Stimulated activated CD8-positive, alpha-beta memory T cell treated with anti-CD3 and anti-CD28 coated beads, Interleukin-15, amount 100 ng/mL, for 24 hours (primary cell): Measurements from ENCODE around the gene NDUFAF2.
"Not testable (repeated sequence)": the region's sequence is repeated elsewhere in the genome, so short reads cannot be mapped to it uniquely, and the experiment has no call there.

Experiments
- DNase-seq: peaks from one replicate; pipeline ENCODE4 v3.0.0-alpha.2; 2020; ENCODE audit warnings: low read depth

NDUFAF2 gene, protein sequence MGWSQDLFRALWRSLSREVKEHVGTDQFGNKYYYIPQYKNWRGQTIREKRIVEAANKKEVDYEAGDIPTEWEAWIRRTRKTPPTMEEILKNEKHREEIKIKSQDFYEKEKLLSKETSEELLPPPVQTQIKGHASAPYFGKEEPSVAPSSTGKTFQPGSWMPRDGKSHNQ

GRCh38 chr5:60944904-60945812, at the start of gene NDUFAF2, which contains the start of gene ERCC8:
TSS of gene NDUFAF2 (plus strand) at chr5:60945205. CDS start at chr5:60945256, 51 bp downstream.
TSS of gene ERCC8 (minus strand) at chr5:60945070. CDS start at chr5:60945008, 62 bp downstream.
- DNase-seq, result peak; percentile 61

GRCh38 chr5:60896991-60897390, 48.0 kb upstream of the NDUFAF2 start:
- DNase-seq, result no peak

DNA sequence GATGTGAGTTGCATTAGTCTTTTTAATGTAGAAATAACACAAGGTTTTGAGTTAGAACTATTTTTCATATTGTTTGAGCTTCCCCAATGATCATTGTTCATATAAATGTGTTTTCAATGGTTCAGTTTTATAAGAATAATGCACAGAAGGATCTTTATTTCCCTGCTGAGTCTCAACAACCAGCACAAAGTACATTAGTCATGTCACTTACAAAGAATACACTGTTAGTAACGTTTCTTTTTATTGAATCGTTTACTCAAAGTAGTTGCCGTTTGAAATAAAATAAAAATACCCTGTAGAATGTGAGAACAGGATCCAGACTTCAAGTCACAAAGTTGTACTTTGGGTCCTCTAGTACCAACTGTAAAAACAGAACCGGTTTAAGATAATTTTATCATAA, 41.6 kb upstream of the NDUFAF2 start:
- no peak for DNase-seq

GRCh38 chr5:60916646-60917045, 28.4 kb upstream of the NDUFAF2 start:
- no peak for DNase-seq

DNA sequence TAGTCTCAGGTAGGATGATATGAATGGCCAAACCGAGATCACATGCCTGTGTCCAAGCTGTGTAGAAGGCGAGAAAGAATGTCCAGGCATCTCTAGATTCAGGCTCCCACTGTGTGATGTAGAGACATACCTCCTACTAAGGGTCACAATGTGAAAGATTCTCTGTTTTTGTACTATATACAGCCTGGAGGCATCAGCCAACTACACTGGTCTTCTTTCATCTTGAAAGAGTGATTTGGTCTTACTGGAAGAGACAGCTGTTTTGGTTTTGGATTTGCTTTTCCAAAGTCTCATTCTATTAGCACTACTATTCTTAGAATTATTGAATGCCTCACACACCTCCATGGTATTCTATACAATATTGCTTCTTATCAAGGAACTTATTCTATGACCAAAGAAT, 26.5 kb upstream of the NDUFAF2 start:
- no peak for DNase-seq

DNA sequence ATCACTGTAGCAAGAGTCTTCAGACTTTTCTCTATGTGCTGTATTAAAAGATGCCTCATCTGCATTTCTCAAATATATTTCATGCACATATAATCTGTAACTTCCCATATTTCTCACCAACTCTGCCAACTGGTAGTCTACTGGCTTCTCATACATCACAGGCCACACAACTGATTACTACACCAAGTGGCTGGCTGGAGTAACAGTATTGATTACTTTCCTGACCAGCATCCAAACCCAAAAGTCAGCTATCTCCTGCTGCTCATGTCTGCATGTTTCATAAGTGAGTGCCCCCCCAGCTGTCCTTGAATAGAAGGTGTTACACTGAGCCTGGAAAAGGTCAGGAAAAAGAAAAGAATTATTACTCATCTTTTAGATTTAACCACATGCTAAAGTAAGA, 17.6 kb upstream of the NDUFAF2 start:
- DNase-seq, result no peak

- DNase-seq, result no peak
These were observed 16.0 kb upstream of the NDUFAF2 start for GRCh38 chr5:60929024-60929423.

- no peak for DNase-seq
These were observed 1.4 kb upstream of the NDUFAF2 start for GRCh38 chr5:60943624-60944023.

GRCh38 chr5:60945813-60946187, 795 bp downstream of the NDUFAF2 start:
- no peak for DNase-seq

DNA sequence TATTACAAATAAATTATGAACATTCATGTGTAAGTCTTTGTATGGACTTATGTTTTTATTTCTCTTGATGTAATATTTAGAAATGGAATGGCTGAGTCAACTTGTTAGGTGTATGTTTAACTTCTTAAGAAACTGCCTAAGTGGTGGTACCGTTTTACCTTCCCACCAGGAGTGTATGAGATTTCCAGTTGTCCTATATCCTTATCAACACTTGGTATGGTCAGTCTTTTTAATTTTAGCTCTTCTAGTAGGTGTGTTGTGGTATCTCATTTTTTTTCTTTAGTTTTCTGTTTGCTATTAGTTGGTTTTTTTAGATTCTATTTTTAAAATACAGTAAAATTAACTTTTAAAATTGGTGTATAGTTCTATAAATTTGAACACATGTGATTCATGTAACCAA, 3.7 kb downstream of the NDUFAF2 start:
- DNase-seq, result no peak

GRCh38 chr5:60955239-60955638, 10.2 kb downstream of the NDUFAF2 start:
- DNase-seq, result no peak

GRCh38 chr5:60958088-60958487, 13.1 kb downstream of the NDUFAF2 start:
- no peak for DNase-seq

DNA sequence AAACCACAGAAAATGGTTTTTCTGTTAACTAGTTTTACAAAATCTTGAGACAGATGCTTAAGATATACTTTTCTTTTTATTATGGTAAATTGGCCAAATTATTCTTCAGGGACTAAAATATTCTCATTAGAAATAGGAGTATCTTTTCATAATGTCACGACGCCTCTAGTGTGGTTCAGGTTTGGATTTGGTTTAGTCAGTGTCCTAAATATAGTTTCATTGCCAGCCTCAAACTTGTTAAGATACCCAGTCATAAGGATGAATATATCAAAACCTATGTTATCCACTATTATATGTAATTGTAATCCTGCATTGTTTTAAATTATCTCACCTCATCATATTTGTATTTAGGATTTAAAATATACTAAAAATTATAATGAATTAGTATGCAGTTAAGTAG, 13.7 kb downstream of the NDUFAF2 start:
- no peak for DNase-seq

GRCh38 chr5:60959156-60959555, 14.2 kb downstream of the NDUFAF2 start:
- no peak for DNase-seq

- no peak for DNase-seq
These were observed 15.6 kb downstream of the NDUFAF2 start for GRCh38 chr5:60960591-60960990.

DNA sequence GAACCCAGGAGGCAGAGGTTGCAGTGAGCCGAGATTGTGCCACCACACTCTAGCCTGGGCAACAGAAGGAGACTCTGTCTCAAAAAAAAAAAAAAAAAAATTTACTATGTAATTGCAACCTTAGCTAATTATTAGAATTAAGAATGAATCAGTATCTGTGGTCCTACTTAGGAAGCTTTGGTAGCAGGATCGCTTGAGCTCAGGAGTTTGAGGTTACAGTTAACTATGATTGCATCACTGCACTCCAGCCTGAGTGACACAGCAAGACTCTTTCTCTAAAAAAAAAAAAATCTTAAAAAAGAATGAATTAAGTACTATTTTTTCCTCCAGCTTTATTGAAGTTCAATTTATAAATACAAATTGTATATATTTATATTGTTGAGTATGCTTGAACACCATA, 16.7 kb downstream of the NDUFAF2 start:
- no peak for DNase-seq

- DNase-seq, result no peak
These were observed 27.2 kb downstream of the NDUFAF2 start for GRCh38 chr5:60972231-60972630.

DNA sequence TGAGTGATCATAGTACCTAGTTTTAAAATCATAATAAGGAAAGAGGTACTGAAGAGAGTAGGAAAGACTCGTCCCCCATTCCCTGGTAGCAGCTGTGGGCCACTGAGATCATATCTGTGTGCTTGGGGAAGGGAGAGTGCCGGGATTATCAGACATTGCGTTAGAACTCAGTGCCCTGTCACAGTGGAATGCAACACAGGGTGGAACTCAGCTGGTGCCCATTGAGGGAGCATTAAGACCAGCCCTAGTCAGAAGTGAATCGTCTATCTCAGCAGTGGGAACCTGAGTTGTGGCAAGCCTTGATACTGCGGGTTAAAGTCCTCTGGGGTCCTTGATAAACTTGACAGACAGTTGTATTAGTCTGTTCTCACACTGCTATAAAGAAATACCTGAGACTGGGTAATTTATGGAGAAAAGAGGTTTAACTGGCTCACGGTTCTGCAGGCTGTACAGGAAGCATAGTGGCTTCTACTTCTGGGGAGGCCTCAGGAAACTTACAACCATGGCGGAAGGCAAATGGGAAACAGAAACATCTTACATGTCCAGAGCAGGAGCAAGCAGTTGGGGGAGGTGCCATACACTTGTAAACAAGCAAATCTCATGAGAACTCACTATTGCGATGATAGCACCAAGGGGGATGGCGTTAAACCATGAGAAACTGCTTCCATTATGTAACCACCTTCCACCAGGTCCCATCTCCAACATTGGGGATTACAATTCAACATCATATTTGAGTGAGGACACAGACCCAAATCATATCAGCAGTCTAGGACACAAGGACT, 33.1 kb downstream of the NDUFAF2 start:
- no peak for DNase-seq

DNA sequence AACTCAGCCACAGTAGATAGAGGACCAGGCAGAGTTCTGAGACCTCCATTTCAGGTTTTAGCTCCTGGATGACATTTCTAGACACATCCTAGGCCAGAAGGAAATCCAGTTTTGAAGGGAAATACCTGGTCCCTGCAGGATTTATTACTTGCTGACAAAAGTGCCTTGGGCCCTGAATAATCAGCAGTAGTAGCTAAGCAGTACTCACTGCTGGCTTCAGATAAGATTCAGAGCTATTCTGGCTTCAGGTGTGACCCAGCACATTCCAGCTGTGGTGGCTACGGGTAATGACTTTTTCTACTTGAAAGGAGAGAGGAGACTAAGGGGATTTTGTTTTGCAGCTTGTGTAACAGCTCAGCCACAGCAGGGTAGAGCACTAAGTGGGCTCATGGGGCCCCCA, 34.0 kb downstream of the NDUFAF2 start:
- DNase-seq, result no peak

- no peak for DNase-seq
These were observed 35.5 kb downstream of the NDUFAF2 start for GRCh38 chr5:60980511-60980910.

DNA sequence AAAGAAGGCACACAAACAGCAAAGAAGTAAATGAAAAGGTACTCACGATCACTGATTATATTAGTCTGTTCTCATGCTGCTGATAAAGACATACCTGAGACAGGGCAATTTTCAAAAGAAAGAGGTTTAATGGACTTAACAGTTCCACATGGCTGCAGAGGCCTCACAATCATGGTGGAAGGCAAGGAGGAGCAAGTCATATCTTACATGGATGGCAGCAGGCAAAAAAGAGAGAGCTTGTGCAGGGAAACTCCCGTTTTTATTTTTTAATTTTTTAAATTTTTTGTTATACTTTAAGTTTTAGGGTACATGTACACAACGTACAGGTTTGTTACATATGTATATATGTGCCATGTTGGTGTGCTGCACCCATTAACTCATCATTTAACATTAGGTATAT, 37.1 kb downstream of the NDUFAF2 start:
- not testable (repeated sequence) for DNase-seq

GRCh38 chr5:60989790-60990189, 44.8 kb downstream of the NDUFAF2 start:
- no peak for DNase-seq

- no peak for DNase-seq
These were observed 47.9 kb downstream of the NDUFAF2 start for GRCh38 chr5:60992871-60993270.
